H1 (cell line): ENCODE results near the gene BPI.

Source experiments
- BRCA1 ChIP-seq: IDR thresholded peaks from 2 replicates; pipeline ENCODE4 v1.6.1; 2012; ENCODE audit warnings: low read depth, low read length, improper control_type of control experiment
- CHD1 ChIP-seq: IDR thresholded peaks from 2 replicates; pipeline ENCODE4 v1.6.1; 2012; ENCODE audit warnings: low read depth, low read length, improper control_type of control experiment
- EGR1 ChIP-seq: IDR thresholded peaks from 2 replicates; pipeline ENCODE4 v1.6.1; 2011; ENCODE audit warnings: low read depth, low read length, borderline replicate concordance
- EZH2 ChIP-seq: fragments of 200-600 bp; sonication (generic); IDR thresholded peaks from 2 replicates; pipeline ENCODE4 v1.7.1; 2012; ENCODE audit warnings: low read depth, mild to moderate bottlenecking, moderate library complexity, low read length, inconsistent platforms; ENCODE audit not compliant: severe bottlenecking
- HDAC2 ChIP-seq, 2 experiments: fragments of 300-600 bp in 1 of 2; sonication (generic) in 1 of 2; IDR thresholded peaks; 2 replicates each; pipeline ENCODE4 v1.6.1; 2011 to 2012; ENCODE audit warnings: low read depth in 2 of 2, low read length in 2 of 2, mild to moderate bottlenecking in 2 of 2, moderate library complexity in 2 of 2, borderline replicate concordance in 1 of 2, inconsistent platforms in 1 of 2
- JUN ChIP-seq: IDR thresholded peaks from 2 replicates; pipeline ENCODE4 v1.6.1; 2011; ENCODE audit warnings: low read depth, mild to moderate bottlenecking, improper control_type of control experiment, low read length
- MAX ChIP-seq: IDR thresholded peaks from 2 replicates; pipeline ENCODE4 v1.6.1; 2012; ENCODE audit warnings: inconsistent platforms
- POLR2AphosphoS5 ChIP-seq: IDR thresholded peaks from 2 replicates; pipeline ENCODE4 v1.6.1; 2011; ENCODE audit warnings: low read depth, low read length
- SP2 ChIP-seq: IDR thresholded peaks from 2 replicates; pipeline ENCODE4 v1.6.1; 2012; ENCODE audit warnings: mild to moderate bottlenecking, low read length, inconsistent platforms
- TAF1 ChIP-seq: IDR thresholded peaks from 2 replicates; pipeline ENCODE4 v1.6.1; 2011; ENCODE audit warnings: mild to moderate bottlenecking, low read depth, low read length
- ZNF274 ChIP-seq: IDR thresholded peaks from 2 replicates; pipeline ENCODE4 v1.7.0; 2012; ENCODE audit warnings: low read length, borderline replicate concordance; ENCODE audit errors: extremely low read depth
- TF ChIP-seq, protein P1 (sequence below), 3 experiments: IDR thresholded peaks; 1 replicate in 2 of 3; 2 replicates in 1 of 3; pipeline versions ENCODE4 v1.5.1 to v1.6.1; 2011; ENCODE audit warnings: low read length in 3 of 3, mild to moderate bottlenecking in 3 of 3, inconsistent platforms in 2 of 3, low read depth in 1 of 3, moderate library complexity in 1 of 3; ENCODE audit not compliant: insufficient read depth in 1 of 3; ENCODE audit errors: control extremely low read depth in 1 of 3

DNA sequence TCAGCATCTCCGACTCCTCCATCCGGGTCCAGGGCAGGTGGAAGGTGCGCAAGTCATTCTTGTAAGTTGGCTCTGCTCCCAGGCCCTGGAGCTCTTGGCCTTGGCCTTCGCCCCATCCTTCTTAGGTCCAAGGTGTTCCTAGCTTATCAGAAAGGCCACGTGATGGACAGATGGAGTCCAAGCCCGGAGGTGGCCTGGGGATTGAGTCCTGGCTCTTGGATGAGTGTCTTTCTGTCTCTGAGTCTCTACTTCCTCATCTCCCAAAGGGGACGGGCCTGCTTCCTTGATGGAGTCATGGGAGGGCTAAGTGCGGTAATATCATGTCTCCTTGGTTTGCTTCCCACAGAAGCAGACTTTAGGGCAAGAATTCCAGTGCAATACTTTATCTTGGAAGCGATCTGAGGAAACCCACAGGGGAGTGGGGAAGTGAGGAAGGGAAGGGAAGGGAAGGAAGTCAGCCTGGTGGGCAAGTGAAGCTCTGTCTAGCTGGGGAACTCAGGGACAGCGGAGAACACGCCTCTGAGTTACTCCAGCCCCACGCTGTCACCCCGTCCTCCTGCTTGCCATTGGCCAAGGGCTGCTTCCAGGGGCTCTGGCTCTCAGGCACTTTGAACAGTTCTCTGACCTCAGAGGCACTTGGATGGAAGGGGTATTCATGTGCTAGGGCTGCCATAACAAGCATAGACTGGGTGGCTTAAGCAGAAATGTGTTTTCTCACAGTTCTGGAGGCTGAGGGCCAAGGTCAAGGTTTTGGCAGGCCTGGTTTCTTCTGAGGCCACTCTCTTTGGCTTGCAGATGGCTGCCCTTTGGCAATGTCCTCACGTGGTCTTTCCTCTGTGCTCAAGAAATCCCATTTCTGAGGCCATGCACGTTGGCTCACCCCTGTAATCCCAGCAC lies 47.2 kb downstream of the BPI start:
- TF ChIP-seq EZH2 (no peak), POLR2AphosphoS5 (no peak), BRCA1 (no peak), CHD1 (no peak), SP2 (no peak), ZNF274 (no peak), EGR1 (no peak), JUN (no peak), TAF1 (no peak), HDAC2 (IDR thresholded peaks at IDR 0.05; ENCODE audit: borderline replicate concordance in 1 of 2, low read depth in 2 of 2, low read length in 2 of 2) (no peak), MAX (no peak)
- TF ChIP-seq, protein P1, sequence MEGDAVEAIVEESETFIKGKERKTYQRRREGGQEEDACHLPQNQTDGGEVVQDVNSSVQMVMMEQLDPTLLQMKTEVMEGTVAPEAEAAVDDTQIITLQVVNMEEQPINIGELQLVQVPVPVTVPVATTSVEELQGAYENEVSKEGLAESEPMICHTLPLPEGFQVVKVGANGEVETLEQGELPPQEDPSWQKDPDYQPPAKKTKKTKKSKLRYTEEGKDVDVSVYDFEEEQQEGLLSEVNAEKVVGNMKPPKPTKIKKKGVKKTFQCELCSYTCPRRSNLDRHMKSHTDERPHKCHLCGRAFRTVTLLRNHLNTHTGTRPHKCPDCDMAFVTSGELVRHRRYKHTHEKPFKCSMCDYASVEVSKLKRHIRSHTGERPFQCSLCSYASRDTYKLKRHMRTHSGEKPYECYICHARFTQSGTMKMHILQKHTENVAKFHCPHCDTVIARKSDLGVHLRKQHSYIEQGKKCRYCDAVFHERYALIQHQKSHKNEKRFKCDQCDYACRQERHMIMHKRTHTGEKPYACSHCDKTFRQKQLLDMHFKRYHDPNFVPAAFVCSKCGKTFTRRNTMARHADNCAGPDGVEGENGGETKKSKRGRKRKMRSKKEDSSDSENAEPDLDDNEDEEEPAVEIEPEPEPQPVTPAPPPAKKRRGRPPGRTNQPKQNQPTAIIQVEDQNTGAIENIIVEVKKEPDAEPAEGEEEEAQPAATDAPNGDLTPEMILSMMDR (IDR thresholded peaks at IDR 0.05; ENCODE audit: control extremely low read depth in 1 of 3, insufficient read depth in 1 of 3, low read depth in 1 of 3, low read length in 3 of 3) = no peak
